Neural cell (in vitro differentiated cells): ENCODE data around the gene GADL1. TPM values are rescaled to one million over a fixed set of nuclear protein-coding genes. Genes with fewer than 3 reads are reported as not detected.

Source experiments
- H2AFZ ChIP-seq: fragments of 200-600, 300-800 bp; sonication (generic), shearing (Covaris generic); 2 replicates; pipeline ENCODE4 v1.6.0; 2014; ENCODE audit warnings: low read depth, mild to moderate bottlenecking, antibody characterized with exemption, low read length, moderate library complexity
- H3F3A ChIP-seq: fragments of 200-600 bp; shearing (Covaris generic); 2 replicates; pipeline ENCODE4 v1.6.1; 2016; ENCODE audit warnings: mild to moderate bottlenecking, moderate library complexity, mixed read lengths, antibody characterized with exemption, low read length; ENCODE audit not compliant: insufficient read depth, poor library complexity, severe bottlenecking
- H3K27ac ChIP-seq: fragments of 200-600, 300-800 bp; sonication (generic), shearing (Covaris generic); 2 replicates; pipeline ENCODE4 v1.5.1; 2014; ENCODE audit warnings: mild to moderate bottlenecking, low read length, moderate library complexity
- H3K27me3 ChIP-seq: fragments of 300-800, 200-600 bp; sonication (generic), shearing (Covaris generic); 2 replicates; pipeline ENCODE4 v1.6.0; 2014; ENCODE audit warnings: mild to moderate bottlenecking, low read depth, low read length, moderate library complexity; ENCODE audit not compliant: insufficient read depth
- H3K36me3 ChIP-seq: fragments of 300-800, 200-600 bp; sonication (generic), shearing (Covaris generic); 2 replicates; pipeline ENCODE4 v1.5.1; 2014; ENCODE audit warnings: mild to moderate bottlenecking, antibody characterized with exemption, low read length, moderate library complexity; ENCODE audit not compliant: insufficient read depth
- H3K4me2 ChIP-seq: fragments of 300-800, 200-600 bp; sonication (generic), shearing (Covaris generic); 2 replicates; pipeline ENCODE4 v1.6.0; 2014; ENCODE audit warnings: mild to moderate bottlenecking, low read length
- H3K4me3 ChIP-seq: fragments of 300-800, 200-600 bp; sonication (generic), shearing (Covaris generic); 2 replicates; pipeline ENCODE4 v1.5.1; 2014; ENCODE audit warnings: mild to moderate bottlenecking, low read length, moderate library complexity
- H3K79me2 ChIP-seq: fragments of 200-600 bp; shearing (Covaris generic); replicated peaks from 2 replicates; pipeline ENCODE4 v1.6.0; 2014; ENCODE audit warnings: mild to moderate bottlenecking, low read length, moderate library complexity; ENCODE audit not compliant: insufficient read depth
- H3K9ac ChIP-seq: fragments of 300-800, 200-600 bp; sonication (generic), shearing (Covaris generic); 2 replicates; pipeline ENCODE4 v1.6.1; 2016; ENCODE audit warnings: mild to moderate bottlenecking, low read length, mixed read lengths
- H3K9me2 ChIP-seq: fragments of 200-600 bp; shearing (Covaris generic); 2 replicates; pipeline ENCODE4 v1.6.1; 2016; ENCODE audit warnings: mild to moderate bottlenecking, low read length, mixed read lengths; ENCODE audit not compliant: insufficient read depth
- H3K9me3 ChIP-seq: fragments of 200-600, 300-800 bp; sonication (generic), shearing (Covaris generic); 2 replicates; pipeline ENCODE4 v1.6.1; 2016; ENCODE audit warnings: mild to moderate bottlenecking, mixed run types, low read length, moderate library complexity, mixed read lengths
- H4K20me1 ChIP-seq: fragments of 200-600 bp; shearing (Covaris generic); 2 replicates; pipeline ENCODE4 v1.6.1; 2016; ENCODE audit warnings: mild to moderate bottlenecking, mixed run types; ENCODE audit not compliant: insufficient read depth
- CTCF ChIP-seq: fragments of 450-650 bp; IDR thresholded peaks from 2 replicates; pipeline ENCODE4 v1.5.1; 2014; ENCODE audit warnings: antibody characterized with exemption, mild to moderate bottlenecking, moderate library complexity; ENCODE audit not compliant: poor library complexity, severe bottlenecking
- EP300 ChIP-seq: fragments of 450-650 bp; conservative IDR thresholded peaks from 2 replicates; pipeline ENCODE4 v1.6.1; 2014; ENCODE audit warnings: antibody characterized with exemption, mild to moderate bottlenecking, moderate library complexity; ENCODE audit not compliant: poor library complexity, severe bottlenecking
- EZH2 ChIP-seq: fragments of 200-600, 300-800 bp; shearing (Covaris generic), sonication (generic); IDR thresholded peaks from 2 replicates; pipeline ENCODE4 v1.6.1; 2014; ENCODE audit warnings: antibody characterized with exemption, low read length, borderline replicate concordance, mild to moderate bottlenecking; ENCODE audit not compliant: insufficient read depth, poor library complexity, severe bottlenecking
- MXI1 ChIP-seq: fragments of 450-650 bp; conservative IDR thresholded peaks from 2 replicates; pipeline ENCODE4 v1.6.1; 2014; ENCODE audit warnings: antibody characterized with exemption, mild to moderate bottlenecking; ENCODE audit not compliant: poor library complexity, severe bottlenecking
- POLR2AphosphoS5 ChIP-seq: IDR thresholded peaks from 2 replicates; pipeline ENCODE4 v1.6.1; 2012
- RAD21 ChIP-seq: fragments of 450-650 bp; conservative IDR thresholded peaks from 2 replicates; pipeline ENCODE4 v1.6.1; 2014; ENCODE audit warnings: antibody characterized with exemption, mild to moderate bottlenecking, moderate library complexity
- REST ChIP-seq: IDR thresholded peaks from 2 replicates; pipeline ENCODE4 v1.6.1; 2012; ENCODE audit warnings: borderline replicate concordance
- SMC3 ChIP-seq: fragments of 450-650 bp; conservative IDR thresholded peaks from 2 replicates; pipeline ENCODE4 v1.6.1; 2014; ENCODE audit warnings: antibody characterized with exemption, mild to moderate bottlenecking, moderate library complexity; ENCODE audit not compliant: poor library complexity
- TAF1 ChIP-seq: IDR thresholded peaks from 2 replicates; pipeline ENCODE4 v1.6.1; 2012; ENCODE audit warnings: low read depth
- polyA plus RNA-seq: library from polyadenylated mRNA; depleted of rRNA; stranded (reverse); fragments of >200 nt; gene quantifications from 2 replicates; pipeline ENCODE4 v1.2.3, GENCODE V29; 2014

GADL1 gene
- polyA plus RNA-seq, 1 donor from 2014 or later, result not detected

GRCh38 chr3:30793740-30794139, 100.7 kb downstream of the GADL1 start:
- H3K36me3 ChIP-seq, result no peaks in the 10 kb centered on the region
- H3K4me3 ChIP-seq, result no peak overlapping the region
- no peak for TF ChIP-seq EP300
- no peak for TF ChIP-seq TAF1
- no peak for TF ChIP-seq POLR2AphosphoS5
- no peak for TF ChIP-seq REST
- TF ChIP-seq RAD21, result no peak
- no peak for TF ChIP-seq MXI1
- TF ChIP-seq CTCF, result no peak
- no peak for TF ChIP-seq EZH2
- no peak for TF ChIP-seq SMC3
- H4K20me1 ChIP-seq, result no peaks in the 10 kb centered on the region
- H3K9ac ChIP-seq, result no peak overlapping the region
- H3K27ac ChIP-seq, result no peak overlapping the region
- H3K9me2 ChIP-seq, result no peaks in the 10 kb centered on the region
- no peaks in the 10 kb centered on the region for H3K27me3 ChIP-seq
- no peaks in the 10 kb centered on the region for H3F3A ChIP-seq
- H3K79me2 ChIP-seq, result no peaks in the 10 kb centered on the region
- no peak overlapping the region for H2AFZ ChIP-seq
- no peaks in the 10 kb centered on the region for H3K9me3 ChIP-seq
- no peak overlapping the region for H3K4me2 ChIP-seq

GRCh38 chr3:30790150-30790549, 104.3 kb downstream of the GADL1 start:
- Histone ChIP-seq H3K36me3 (no peaks in the 10 kb centered on the region), H3K79me2 (no peaks in the 10 kb centered on the region), H3K27me3 (no peaks in the 10 kb centered on the region), H4K20me1 (no peaks in the 10 kb centered on the region), H3F3A (no peaks in the 10 kb centered on the region), H3K9me2 (no peaks in the 10 kb centered on the region), H3K9me3 (no peaks in the 10 kb centered on the region), H3K27ac (no peak overlapping the region), H2AFZ (no peak overlapping the region), H3K4me3 (no peak overlapping the region), H3K9ac (no peak overlapping the region), H3K4me2 (no peak overlapping the region)
- TF ChIP-seq SMC3 (no peak), REST (no peak), TAF1 (no peak), POLR2AphosphoS5 (no peak), CTCF (no peak), MXI1 (no peak), RAD21 (no peak), EZH2 (no peak), EP300 (no peak)
